Erythroblast (primary cell): Measurements from ENCODE around the gene MXI1.

Experiments
- GATA1 ChIP-seq: IDR thresholded peaks from 2 replicates; pipeline ENCODE4 v1.6.1; 2011; ENCODE audit warnings: low read depth, mild to moderate bottlenecking, control low read depth, low read length, moderate library complexity
- POLR2A ChIP-seq: IDR thresholded peaks from 2 replicates; pipeline ENCODE4 v1.6.1; 2011; ENCODE audit warnings: mild to moderate bottlenecking, low read length

DNA sequence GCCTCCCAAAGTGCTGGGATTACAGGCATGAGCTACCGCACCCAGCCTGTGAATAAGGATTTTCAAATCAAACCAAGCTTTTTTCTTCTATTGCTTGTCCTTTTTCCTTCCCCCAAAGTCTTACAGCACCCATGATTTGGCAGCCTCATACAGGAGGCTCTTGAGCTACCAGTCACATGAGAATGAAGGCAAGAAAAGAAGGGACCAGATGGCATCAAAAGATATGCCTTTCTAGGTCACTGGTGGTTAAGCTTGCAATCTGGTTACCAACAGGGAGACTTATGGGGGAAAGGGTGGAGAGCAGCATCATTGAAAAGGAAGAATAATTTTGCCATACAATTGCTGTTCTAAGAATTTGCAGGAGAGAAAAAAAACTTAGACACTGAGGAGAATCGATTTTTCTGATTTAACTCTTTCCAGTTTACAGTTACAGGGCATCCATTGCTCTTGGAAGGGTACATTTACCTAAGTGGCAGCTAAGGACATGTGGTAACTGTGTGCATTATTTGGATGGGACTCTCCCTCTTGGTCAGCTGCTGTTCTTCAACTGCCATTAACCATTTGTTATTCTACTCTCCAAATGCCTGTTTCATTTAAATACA is 67.8 kb downstream of the MXI1 start:
- TF ChIP-seq POLR2A (no peak), GATA1 (no peak)
